COLO668 (cell line): Measurements from ENCODE around the gene B4GALT1.

Experiments
- DNase-seq: peaks from one replicate; lab custom pipeline; 2025; ENCODE audit not compliant: unreplicated experiment; lab: John Stamatoyannopoulos, UW

The B4GALT1 gene

DNA sequence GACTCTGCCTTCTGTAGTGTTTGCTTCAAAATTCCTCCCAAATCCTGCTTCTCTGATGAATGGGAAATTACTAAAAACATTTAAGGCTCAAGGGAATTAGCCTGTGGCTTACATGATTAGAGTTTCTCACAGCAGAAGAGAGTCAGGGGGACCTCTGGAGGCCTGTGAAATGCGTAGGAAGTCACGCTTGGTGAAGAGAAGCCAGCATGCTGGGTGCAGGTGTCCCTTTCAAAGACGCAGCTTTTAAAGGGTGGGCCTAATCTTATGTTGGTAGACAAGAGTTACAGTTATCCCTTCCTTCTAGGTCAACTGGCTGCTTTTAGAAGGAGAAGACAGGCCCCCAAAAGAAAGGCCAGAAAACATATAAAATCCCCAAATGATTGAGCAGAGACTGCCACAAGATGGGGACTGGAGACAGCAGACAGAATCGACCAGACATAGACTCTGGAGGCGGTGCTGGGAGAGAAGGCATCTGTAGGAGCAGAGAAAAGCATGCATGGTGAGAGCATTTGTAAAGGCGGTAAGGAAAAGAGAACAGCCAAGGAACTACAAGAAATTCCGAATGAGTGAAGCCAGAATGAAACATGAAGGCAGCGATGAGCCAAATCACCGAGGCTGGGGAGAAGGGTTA is 42.3 kb downstream of the B4GALT1 start:
- no peak for DNase-seq

- DNase-seq = no peak
Observed at GRCh38 chr9:33124046-33124445, 43.1 kb downstream of the B4GALT1 start.

DNA sequence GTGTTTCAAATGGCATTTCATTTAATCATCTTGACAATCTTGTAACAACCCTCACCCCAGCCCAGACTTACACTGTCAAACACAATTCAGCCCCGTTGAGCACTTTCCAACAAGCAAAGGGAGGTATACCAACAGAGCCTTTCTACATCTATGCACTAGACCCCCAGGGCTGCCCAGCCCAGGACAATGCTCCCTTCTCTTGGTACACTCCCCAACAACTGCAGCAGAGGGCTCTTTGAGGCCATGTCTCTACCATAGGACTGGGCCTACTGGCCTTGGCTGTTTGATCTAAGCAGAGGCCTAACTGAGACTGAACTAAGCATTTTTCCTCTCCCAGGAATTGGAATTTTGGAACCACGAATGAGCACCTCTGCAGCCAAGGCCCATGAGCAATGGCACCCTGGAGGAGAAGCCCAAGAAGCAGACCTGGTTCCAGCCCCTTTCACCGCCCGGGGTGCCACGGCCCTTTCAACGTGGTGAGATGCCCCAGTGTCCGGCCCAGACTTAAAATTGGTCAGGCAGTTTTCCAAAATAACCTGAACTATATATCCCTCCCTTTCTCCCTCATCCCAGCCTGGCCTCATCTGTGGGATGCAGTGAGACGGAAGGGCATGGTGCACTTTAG is 43.6 kb downstream of the B4GALT1 start:
- DNase-seq = no peak

DNA sequence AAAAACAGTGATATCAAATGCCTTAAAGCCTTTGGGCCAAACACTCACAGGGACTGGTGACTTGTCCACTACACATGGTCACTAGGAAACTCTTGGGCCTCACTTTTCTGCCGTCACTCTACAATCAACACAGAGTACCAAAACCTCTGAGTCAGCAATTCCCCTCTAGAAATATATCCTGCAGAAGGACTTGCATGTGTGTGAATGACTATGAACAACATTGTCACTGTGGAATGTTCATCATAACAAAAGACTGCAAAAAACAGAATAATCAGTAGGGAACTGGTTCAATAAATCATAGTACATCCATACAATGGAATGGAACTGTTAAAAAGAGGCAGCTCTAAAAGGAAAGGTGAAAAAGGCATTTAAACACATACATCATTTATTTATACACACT is 46.5 kb downstream of the B4GALT1 start:
- DNase-seq = no peak

DNA sequence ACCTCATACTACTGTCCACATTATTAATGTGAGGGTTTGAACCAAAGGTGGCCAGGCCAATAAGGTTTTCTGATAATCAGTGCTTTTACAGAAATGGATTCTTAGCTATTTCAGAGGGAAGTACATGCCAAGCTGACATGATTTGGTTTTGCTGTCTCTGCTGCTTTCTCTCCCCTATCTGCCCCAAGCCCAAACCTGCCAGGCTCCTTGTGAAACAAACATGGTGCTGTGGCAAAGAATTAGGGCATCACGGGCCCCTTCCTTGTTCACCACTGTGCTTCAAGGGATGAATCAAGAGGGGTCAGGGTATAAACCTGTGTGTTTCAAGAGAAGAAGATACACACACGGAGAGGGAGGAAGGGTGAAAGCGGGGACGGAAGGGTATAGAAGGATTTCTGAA is 49.3 kb downstream of the B4GALT1 start:
- DNase-seq = no peak

- no peak for DNase-seq
Observed at GRCh38 chr9:33117306-33117705, 49.8 kb downstream of the B4GALT1 start.

DNA sequence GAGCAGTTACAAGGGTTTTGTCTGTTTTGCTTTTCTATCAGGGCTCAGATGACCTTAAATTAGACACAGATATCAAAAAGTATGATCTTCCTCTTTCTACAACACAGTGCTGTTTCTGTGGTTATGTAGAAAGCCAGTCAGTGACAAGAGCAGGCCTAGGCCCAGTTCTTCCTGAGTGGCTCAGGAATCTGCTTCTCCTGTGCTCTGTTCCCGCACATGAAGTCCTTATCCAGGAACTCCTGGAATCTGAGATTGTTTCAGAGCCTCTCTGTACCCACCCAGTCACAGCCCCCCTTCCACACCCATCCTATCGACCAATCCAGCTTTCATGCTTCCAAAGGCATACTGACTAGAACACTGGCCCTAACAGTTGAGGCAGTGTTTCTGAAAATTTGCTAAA is 50.3 kb downstream of the B4GALT1 start:
- no peak for DNase-seq

DNA sequence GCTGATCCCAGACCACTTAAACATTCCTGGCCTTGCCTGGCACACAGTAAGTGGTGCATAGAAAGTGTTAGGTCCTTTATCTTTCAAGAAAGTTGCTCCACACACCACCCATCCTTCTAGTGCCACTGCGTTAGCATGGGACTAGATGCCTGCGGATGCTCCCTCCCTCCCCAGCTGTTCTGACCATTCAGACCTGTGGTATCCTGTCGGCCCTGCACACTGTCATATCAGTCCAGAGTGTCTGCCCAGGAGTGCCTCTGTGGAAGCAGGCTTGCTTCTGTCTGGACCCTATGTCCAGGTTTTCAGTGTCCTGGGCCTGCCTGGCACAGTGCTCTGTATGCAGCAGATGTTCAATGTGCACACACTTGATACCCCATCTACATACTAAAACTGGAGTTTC is 52.4 kb downstream of the B4GALT1 start:
- no peak for DNase-seq

DNA sequence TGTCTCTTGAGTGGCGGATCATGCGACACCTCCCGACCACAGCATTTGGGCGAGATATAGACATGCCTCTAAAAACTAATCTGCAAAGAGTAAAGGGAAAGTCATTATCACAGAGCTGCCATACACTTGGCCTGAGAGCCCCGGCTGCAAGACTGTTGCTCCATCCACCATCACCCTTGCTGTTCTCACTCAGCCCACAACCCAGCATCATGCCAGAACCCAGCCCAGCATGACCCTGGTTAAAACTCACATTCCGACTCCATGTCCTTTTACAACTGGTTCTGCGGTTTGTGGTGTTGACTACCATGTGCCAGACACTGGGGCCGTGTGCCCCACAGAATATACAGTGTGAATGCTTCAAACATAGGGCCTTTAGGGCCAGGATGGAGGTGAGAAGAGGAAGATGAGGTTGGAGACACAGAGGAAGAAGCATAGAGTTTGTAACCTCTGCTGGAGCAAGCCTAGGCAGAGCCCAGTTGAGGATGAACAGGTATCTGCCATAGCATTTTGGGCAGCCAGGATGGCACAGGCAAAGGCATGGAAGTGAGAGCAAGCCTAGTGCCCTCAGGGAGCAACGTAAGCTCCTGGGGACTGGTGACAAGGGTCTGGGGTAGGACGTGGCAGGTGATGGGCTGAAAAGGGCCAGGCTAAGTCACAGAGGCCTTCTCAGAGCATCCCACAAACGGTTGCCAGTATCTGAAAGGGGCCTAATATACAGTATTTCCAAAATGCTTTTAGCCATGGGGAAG is 53.2 kb downstream of the B4GALT1 start:
- DNase-seq = no peak

- no peak for DNase-seq
Observed at GRCh38 chr9:33112094-33112493, 55.0 kb downstream of the B4GALT1 start.

- no peak for DNase-seq
Observed at GRCh38 chr9:33111631-33112030, 55.5 kb downstream of the B4GALT1 start.

DNA sequence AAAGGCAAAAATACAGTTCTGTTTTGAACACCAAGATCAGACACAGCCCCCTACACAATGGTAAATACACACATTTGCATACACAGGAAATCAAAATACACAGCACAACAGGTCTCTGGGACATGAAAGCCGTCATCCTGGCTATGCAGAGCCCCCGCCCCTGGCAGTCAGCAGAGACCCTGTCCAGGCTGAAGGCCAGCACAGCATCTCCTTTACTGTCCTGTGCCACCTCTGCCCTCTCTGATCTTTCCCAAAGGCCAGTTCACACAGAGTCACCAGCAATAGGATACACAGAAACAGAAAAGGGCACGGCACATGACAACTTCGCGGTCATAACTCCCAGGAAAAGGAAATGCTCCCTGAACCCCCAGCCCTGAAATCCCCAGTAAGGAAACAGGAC is 56.5 kb downstream of the B4GALT1 start:
- DNase-seq = no peak

- DNase-seq = no peak
Observed at GRCh38 chr9:33109850-33110595, 57.1 kb downstream of the B4GALT1 start.

DNA sequence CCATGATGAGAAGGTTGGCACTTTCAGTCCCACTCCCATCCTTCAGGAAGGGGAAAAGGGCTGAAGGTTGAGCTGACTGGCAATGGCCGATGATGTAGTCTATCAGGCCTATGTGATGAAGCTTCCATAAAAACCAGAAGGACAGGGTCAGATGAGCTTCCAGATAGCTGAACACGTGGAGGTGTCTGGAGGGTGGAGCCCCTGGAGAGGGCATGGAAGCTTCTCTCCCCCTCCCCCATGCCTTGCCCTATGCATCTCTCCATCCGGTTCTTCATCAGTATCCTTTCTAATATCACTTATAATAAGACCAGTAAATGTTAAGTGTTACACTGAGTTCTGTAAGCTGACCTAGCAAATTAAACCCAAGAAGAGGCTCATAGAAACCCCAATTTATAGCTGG is 58.0 kb downstream of the B4GALT1 start:
- no peak for DNase-seq

DNA sequence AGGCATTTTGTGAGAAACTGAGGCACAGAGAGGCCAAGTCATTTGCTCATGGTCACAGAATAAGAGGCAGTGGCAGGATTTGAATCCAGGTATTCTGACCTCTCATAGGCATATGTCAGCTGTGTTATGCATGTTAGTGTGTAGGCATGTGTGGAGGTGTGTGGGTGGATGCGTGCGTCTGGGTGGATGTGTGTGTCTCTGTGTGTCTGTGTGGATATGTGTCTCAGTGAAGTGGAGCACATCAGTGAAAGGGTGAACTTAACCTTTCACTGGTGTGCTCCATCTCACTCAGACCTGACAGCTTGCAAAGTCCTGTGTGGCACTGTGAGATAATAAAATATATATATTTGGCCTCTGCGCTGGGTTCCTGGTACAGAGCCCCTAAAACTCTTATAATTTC is 58.7 kb downstream of the B4GALT1 start:
- DNase-seq = no peak

- DNase-seq = no peak
Observed at GRCh38 chr9:33107762-33108161, 59.4 kb downstream of the B4GALT1 start.

DNA sequence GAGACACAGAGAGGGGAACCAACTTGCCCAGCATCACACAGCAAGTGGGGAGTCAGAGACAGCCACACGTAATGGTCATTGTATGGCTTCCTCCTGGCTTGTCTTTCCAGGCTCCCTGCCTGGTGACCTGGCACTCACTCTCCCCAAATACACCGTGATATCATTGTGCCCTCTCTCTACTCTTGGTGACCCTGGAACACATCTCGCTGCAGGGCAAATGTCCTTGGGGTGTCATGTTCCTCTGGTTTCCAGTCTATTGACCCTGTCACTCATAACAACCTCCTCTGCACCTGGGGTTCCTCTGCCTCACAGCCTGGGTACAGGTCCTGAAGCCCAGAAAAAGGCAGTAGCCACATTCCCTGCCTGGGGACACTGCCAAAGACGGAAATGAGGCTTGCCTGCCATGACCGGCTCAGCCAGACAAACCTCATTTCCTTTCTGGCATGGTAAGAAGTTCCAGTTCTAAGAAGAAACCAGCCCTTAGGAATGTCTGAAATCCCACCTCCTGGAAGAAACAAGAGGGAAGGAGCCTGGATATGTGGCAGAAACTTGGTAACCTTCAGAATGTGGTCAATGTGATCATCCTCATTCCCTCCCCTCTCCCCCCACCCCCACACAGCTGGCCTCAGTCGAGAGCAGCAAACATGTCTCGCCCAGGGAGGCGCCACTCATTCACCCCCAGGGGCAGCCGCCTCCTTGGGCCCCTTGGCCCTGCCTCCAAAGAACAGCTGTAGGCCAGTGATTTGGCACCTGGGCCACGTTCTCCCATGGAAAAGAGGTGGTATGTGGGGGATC is 60.1 kb downstream of the B4GALT1 start:
- DNase-seq = no peak

GRCh38 chr9:33106372-33106771 is 60.8 kb downstream of the B4GALT1 start:
- DNase-seq = no peak

- no peak for DNase-seq
Observed at GRCh38 chr9:33105959-33106358, 61.2 kb downstream of the B4GALT1 start.

GRCh38 chr9:33105504-33105903 is 61.6 kb downstream of the B4GALT1 start:
- no peak for DNase-seq

DNA sequence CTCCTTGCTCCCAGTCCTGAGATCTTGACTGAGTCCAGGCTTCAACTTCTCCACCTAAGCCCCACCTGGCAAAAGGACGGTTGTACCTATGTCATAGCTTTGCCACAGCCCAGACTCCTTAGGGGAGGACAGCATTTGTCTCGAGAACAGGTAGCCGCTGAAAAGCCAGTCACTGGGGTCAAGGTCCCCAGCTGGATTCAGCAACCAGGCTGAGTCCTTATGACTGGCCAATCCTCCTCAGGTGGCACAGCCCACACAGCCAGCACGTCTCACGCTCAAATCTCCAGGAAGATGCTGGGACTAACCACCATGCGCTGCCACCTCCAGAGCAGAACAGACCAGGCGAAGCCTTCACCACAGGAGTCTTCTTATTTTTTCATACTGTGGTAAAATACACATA is 62.7 kb downstream of the B4GALT1 start:
- DNase-seq = no peak
